ENCODE data around the gene ADGRL3. TPM values are rescaled to one million over a fixed set of nuclear protein-coding genes. Genes with fewer than 3 reads are reported as not detected.
A peak's percentile ranks its signal among the peaks of the same experiment; 100 is the strongest.

The ADGRL3 gene
- polyA plus RNA-seq, 5 donors, result 11.6 to 20.6 (median 19.9) TPM

GRCh38 chr4:61276029-61276428 lies 75.9 kb downstream of the ADGRL3 start:
- DNase-seq, result no peak

- peak in 1 of 2 donors; percentile 28 for DNase-seq
Observed at GRCh38 chr4:61277785-61278760, 77.9 kb downstream of the ADGRL3 start.

- no peak for DNase-seq
Observed at GRCh38 chr4:61292322-61292721, 92.2 kb downstream of the ADGRL3 start.

GRCh38 chr4:61293707-61294400 lies 93.7 kb downstream of the ADGRL3 start:
- DNase-seq, result no peak

GRCh38 chr4:61294936-61295335 lies 94.8 kb downstream of the ADGRL3 start:
- no peak for DNase-seq

GRCh38 chr4:61296144-61296543 lies 96.0 kb downstream of the ADGRL3 start:
- DNase-seq, result no peak

- DNase-seq, result no peak
Observed at GRCh38 chr4:61298178-61298740, 98.1 kb downstream of the ADGRL3 start.

- DNase-seq, result no peak
Observed at GRCh38 chr4:61299316-61299715, 99.2 kb downstream of the ADGRL3 start.

- DNase-seq, result no peak
Observed at GRCh38 chr4:61300266-61300844, 100.2 kb downstream of the ADGRL3 start.

- no peak for DNase-seq
Observed at GRCh38 chr4:61301271-61301670, 101.1 kb downstream of the ADGRL3 start.

GRCh38 chr4:61308033-61308432 lies 107.9 kb downstream of the ADGRL3 start:
- DNase-seq, result no peak

- no peak for DNase-seq
Observed at GRCh38 chr4:61309616-61310015, 109.5 kb downstream of the ADGRL3 start.

- DNase-seq, result no peak
Observed at GRCh38 chr4:61312526-61312925, 112.4 kb downstream of the ADGRL3 start.

- no peak for DNase-seq
Observed at GRCh38 chr4:61318431-61318830, 118.3 kb downstream of the ADGRL3 start.

- DNase-seq, result no peak
Observed at GRCh38 chr4:61319156-61319555, 119.0 kb downstream of the ADGRL3 start.

- DNase-seq, result no peak
Observed at GRCh38 chr4:61320154-61320553, 120.0 kb downstream of the ADGRL3 start.

GRCh38 chr4:61320631-61321030 lies 120.5 kb downstream of the ADGRL3 start:
- DNase-seq, result no peak

GRCh38 chr4:61332693-61333092 lies 132.6 kb downstream of the ADGRL3 start:
- no peak for DNase-seq

GRCh38 chr4:61333490-61333889 lies 133.4 kb downstream of the ADGRL3 start:
- DNase-seq, result no peak

- no peak for DNase-seq
Observed at GRCh38 chr4:61335241-61335763, 135.2 kb downstream of the ADGRL3 start.

GRCh38 chr4:61336488-61336887 lies 136.4 kb downstream of the ADGRL3 start:
- no peak for DNase-seq

GRCh38 chr4:61336916-61337315 lies 136.8 kb downstream of the ADGRL3 start:
- DNase-seq, result no peak

All from right lung (tissue), 5 donors.